ENCODE results near the gene SMS.

DNA sequence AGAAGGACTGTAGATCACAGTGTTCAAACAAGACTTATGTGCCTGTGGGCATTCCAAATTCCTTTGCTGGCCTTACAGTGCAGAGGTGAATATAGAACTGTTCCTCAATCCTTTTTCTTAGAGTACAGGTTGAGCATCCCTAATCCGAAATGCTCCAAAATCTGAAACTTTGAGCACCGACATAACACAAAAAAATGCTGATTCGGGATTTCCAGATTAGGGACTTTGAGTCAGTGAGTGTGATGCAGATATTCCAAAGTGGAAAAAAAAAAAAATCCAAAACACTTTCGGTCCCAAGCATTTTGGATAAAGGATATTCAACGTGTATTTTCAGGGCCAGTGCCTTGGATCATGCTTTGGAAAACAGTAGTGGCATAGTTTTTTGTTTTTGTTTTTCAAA lies 9.2 kb downstream of the SMS start:
- TF ChIP-seq, protein P1, sequence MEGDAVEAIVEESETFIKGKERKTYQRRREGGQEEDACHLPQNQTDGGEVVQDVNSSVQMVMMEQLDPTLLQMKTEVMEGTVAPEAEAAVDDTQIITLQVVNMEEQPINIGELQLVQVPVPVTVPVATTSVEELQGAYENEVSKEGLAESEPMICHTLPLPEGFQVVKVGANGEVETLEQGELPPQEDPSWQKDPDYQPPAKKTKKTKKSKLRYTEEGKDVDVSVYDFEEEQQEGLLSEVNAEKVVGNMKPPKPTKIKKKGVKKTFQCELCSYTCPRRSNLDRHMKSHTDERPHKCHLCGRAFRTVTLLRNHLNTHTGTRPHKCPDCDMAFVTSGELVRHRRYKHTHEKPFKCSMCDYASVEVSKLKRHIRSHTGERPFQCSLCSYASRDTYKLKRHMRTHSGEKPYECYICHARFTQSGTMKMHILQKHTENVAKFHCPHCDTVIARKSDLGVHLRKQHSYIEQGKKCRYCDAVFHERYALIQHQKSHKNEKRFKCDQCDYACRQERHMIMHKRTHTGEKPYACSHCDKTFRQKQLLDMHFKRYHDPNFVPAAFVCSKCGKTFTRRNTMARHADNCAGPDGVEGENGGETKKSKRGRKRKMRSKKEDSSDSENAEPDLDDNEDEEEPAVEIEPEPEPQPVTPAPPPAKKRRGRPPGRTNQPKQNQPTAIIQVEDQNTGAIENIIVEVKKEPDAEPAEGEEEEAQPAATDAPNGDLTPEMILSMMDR (IDR thresholded peaks at IDR 0.05 in 8 of 11, conservative IDR thresholded peaks at IDR 0.05 in 3 of 11), result no peak
- TF ChIP-seq POLR2A (IDR thresholded peaks at IDR 0.05), result no peak

Data from spleen (tissue), 7 donors.